CD4-positive, alpha-beta memory T cell (primary cell): ENCODE results near the gene EPHB4. TPM values are rescaled to one million over a fixed set of nuclear protein-coding genes. Genes with fewer than 3 reads are reported as not detected.

Source experiments
- CTCF ChIA-PET: fragments of 350-600 bp; sonication (Branson Sonifier 250); formaldehyde crosslinking; loops from one replicate; lab custom pipeline; 2021; ENCODE audit warnings: inconsistent platforms; ENCODE audit not compliant: partially characterized antibody; lab: Charles Lee
- POLR2A ChIA-PET: fragments of 350-600 bp; sonication (Branson Sonifier 250); formaldehyde crosslinking; loops from one replicate; lab custom pipeline; 2021; ENCODE audit not compliant: partially characterized antibody; lab: Charles Lee
- DNase-seq, 5 donors: peaks; one replicate each; pipeline versions ENCODE4 v3.0.0 to v3.0.0-alpha.2; 2020 to 2022; ENCODE audit warnings: mixed read lengths in 1 of 5
- H3K27ac ChIP-seq: one replicate; pipeline ENCODE4 v1.7.0; 2013; ENCODE audit warnings: low read depth, low read length
- H3K27me3 ChIP-seq: 2 replicates; pipeline ENCODE4 v1.7.0; 2013; ENCODE audit warnings: mild to moderate bottlenecking, low read length, moderate library complexity; ENCODE audit not compliant: insufficient read depth
- H3K36me3 ChIP-seq: 2 replicates; pipeline ENCODE4 v1.7.0; 2013; ENCODE audit warnings: mild to moderate bottlenecking, low read length, moderate library complexity; ENCODE audit not compliant: insufficient read depth
- H3K4me1 ChIP-seq: 2 replicates; pipeline ENCODE4 v1.7.0; 2013; ENCODE audit warnings: mild to moderate bottlenecking, low read length, moderate library complexity; ENCODE audit not compliant: insufficient read depth
- H3K4me3 ChIP-seq, 2 donors: one replicate each; pipeline ENCODE4 v1.7.0; 2013; ENCODE audit warnings: low read length in 2 of 2, mild to moderate bottlenecking in 1 of 2
- H3K9me3 ChIP-seq, 2 donors: one replicate each; pipeline ENCODE4 v1.7.0; 2013; ENCODE audit warnings: low read length in 2 of 2, control low read depth in 1 of 2; ENCODE audit not compliant: control insufficient read depth in 1 of 2
- H3K27ac Mint-ChIP-seq, 7 donors: one replicate each; pipeline ENCODE4 v1.8.0; 2020 to 2021; ENCODE audit warnings: mixed read lengths in 7 of 7, mild to moderate bottlenecking in 6 of 7, inconsistent platforms in 3 of 7, moderate library complexity in 3 of 7
- H3K27me3 Mint-ChIP-seq, 2 donors: one replicate each; pipeline ENCODE4 v1.8.0; 2020 to 2021; ENCODE audit warnings: mixed read lengths in 2 of 2
- H3K36me3 Mint-ChIP-seq, 2 donors: one replicate each; pipeline ENCODE4 v1.8.0; 2020 to 2021; ENCODE audit warnings: mixed read lengths in 2 of 2, inconsistent platforms in 1 of 2, mild to moderate bottlenecking in 1 of 2
- H3K4me1 Mint-ChIP-seq, 4 donors: one replicate each; pipeline ENCODE4 v1.8.0; 2020 to 2021; ENCODE audit warnings: mixed read lengths in 4 of 4, mild to moderate bottlenecking in 1 of 4
- H3K4me3 Mint-ChIP-seq, 8 donors: one replicate each; pipeline ENCODE4 v1.8.0; 2020 to 2021; ENCODE audit warnings: mixed read lengths in 8 of 8, mild to moderate bottlenecking in 7 of 8, moderate library complexity in 6 of 8, inconsistent platforms in 3 of 8
- H3K9me3 Mint-ChIP-seq, 8 donors: one replicate each; pipeline ENCODE4 v1.8.0; 2020 to 2021; ENCODE audit warnings: mixed read lengths in 8 of 8, mild to moderate bottlenecking in 5 of 8, inconsistent platforms in 3 of 8, moderate library complexity in 1 of 8
- intact Hi-C: fragments of 100-400 bp; cut with micrococcal nuclease; formaldehyde crosslinking; loops from one replicate; pipeline ENCODE4 v1.15.1; 2023
- polyA plus RNA-seq, 2 donors: library from polyadenylated mRNA; unstranded; fragments of 300-500 nt; fragmentation: Illumina TruSeq; gene quantifications; one replicate each; pipeline ENCODE4 v1.2.3, GENCODE V29; 2021
- total RNA-seq, 2 experiments: library from RNA; stranded (reverse); gene quantifications; one replicate each; pipeline ENCODE4 v1.2.3, GENCODE V29; 2021

Gene EPHB4
- total RNA-seq (1 to 10 TPM; 3.3 to 5.2 TPM), polyA plus RNA-seq (under 1 TPM in 1 of 2 donors, not detected in 1; 0.08 TPM)

- peak within 1 kb of the TSS in 1 of 2 donors; percentile 57 for H3K4me3 ChIP-seq
- Mint-ChIP-seq H3K4me3 (peak within 1 kb of the TSS; percentile 68 to 89 (median 77)), H3K4me1 (peaks cover 14 to 25% (median 21%) of the 10 kb centered on the region in 4 donors), H3K9me3 (peaks cover 0 to 8% (median 0%) of the 10 kb centered on the region in 8 donors), H3K27me3 (peaks cover 25 to 30% of the 10 kb centered on the region in 2 donors), H3K36me3 (peaks cover 0 to 4% of the 10 kb centered on the region in 2 donors), H3K27ac (peak within 1 kb of the TSS in 3 of 7 donors; percentile 8 to 53 (median 48))
- no peak within 1 kb of the TSS for H3K27ac ChIP-seq
- H3K4me1 ChIP-seq: peaks cover 13% of the 10 kb centered on the region
- H3K9me3 ChIP-seq: no peaks in the 10 kb centered on the region
- DNase-seq: no peak
- H3K36me3 ChIP-seq: no peaks in the 10 kb centered on the region
- peaks cover 4% of the 10 kb centered on the region for H3K27me3 ChIP-seq
- ChIA-PET POLR2A (interaction anchor here (0.7 to 1.2 kb wide), 2 partner anchors 16 to 811 kb away, joined by 3 read pairs; no protein-coding TSS in a partner anchor), CTCF (no interaction called here)
- intact Hi-C loops: no loop called here
These were observed at the start of gene EPHB4 for GRCh38 chr7:100827330-100828226. Gene EPHB4, minus strand, starts transcription at chr7:100827523. Its CDS starts 493 bp downstream, at chr7:100827030.

GRCh38 chr7:100875356-100875751, 48.0 kb upstream of the EPHB4 start:
- intact Hi-C loops: loop anchor here (1.0 kb wide), 1 partner anchor 12 kb away; no protein-coding TSS in a partner anchor
- peaks cover 26 to 47% of the 10 kb centered on the region in 2 donors for H3K36me3 Mint-ChIP-seq
- Histone ChIP-seq H3K4me3 (peak overlapping the region; percentile 92 to 99), H3K27ac (peak overlapping the region; percentile 91), H3K36me3 (peaks cover 4% of the 10 kb centered on the region), H3K4me1 (peaks cover 49% of the 10 kb centered on the region), H3K27me3 (no peaks in the 10 kb centered on the region), H3K9me3 (no peaks in the 10 kb centered on the region)
- POLR2A ChIA-PET: interaction anchor here (0.6 to 6.2 kb wide), 23 partner anchors 8 to 956 kb away, joined by 3 to 243 read pairs (median 6); partner anchors contain the start of genes ACHE, AGFG2, FBXO24 and FIS1
- H3K9me3 Mint-ChIP-seq: peaks cover 0 to 2% (median 0%) of the 10 kb centered on the region in 8 donors
- peaks cover 29 to 64% (median 51%) of the 10 kb centered on the region in 4 donors for H3K4me1 Mint-ChIP-seq
- H3K27ac Mint-ChIP-seq: peak overlapping the region; percentile 96 to 99 (median 98)
- no peaks in the 10 kb centered on the region for H3K27me3 Mint-ChIP-seq
- CTCF ChIA-PET: interaction anchor here (0.5 to 5.1 kb wide), 7 partner anchors 10 to 442 kb away, joined by 3 to 30 read pairs (median 4); partner anchors contain the start of genes PLOD3, SLC12A9 and UFSP1
- peak overlapping the region; percentile 98 to 99 (median 99) for H3K4me3 Mint-ChIP-seq
- DNase-seq: peak in 4 of 5 donors; percentile 24 to 64 (median 38)

GRCh38 chr7:100874577-100875355, 47.4 kb upstream of the EPHB4 start, which contains the start of gene SRRT:
Gene SRRT, plus strand, starts transcription at chr7:100875103. Its CDS starts 488 bp downstream, at chr7:100875591.
- peaks cover 3% of the 10 kb centered on the region for H3K36me3 ChIP-seq
- H3K9me3 ChIP-seq: no peaks in the 10 kb centered on the region
- H3K4me1 ChIP-seq: peaks cover 49% of the 10 kb centered on the region
- CTCF ChIA-PET: interaction anchor here (0.5 to 5.1 kb wide), 7 partner anchors 10 to 443 kb away, joined by 3 to 30 read pairs (median 4); partner anchors contain the start of genes PLOD3, SLC12A9 and UFSP1
- Mint-ChIP-seq H3K4me1 (peaks cover 26 to 61% (median 47%) of the 10 kb centered on the region in 4 donors), H3K27ac (peak within 1 kb of the TSS; percentile 96 to 99 (median 98)), H3K9me3 (peaks cover 0 to 2% (median 0%) of the 10 kb centered on the region in 8 donors), H3K4me3 (peak within 1 kb of the TSS; percentile 98 to 99 (median 99)), H3K36me3 (peaks cover 23 to 43% of the 10 kb centered on the region in 2 donors), H3K27me3 (no peaks in the 10 kb centered on the region)
- H3K27me3 ChIP-seq: no peaks in the 10 kb centered on the region
- H3K4me3 ChIP-seq: peak within 1 kb of the TSS; percentile 92 to 99
- peak; percentile 98 for DNase-seq
- intact Hi-C loops: loop anchor here (1.0 kb wide), 2 partner anchors 13 to 22 kb away; partner anchors contain the start of gene SLC12A9
- H3K27ac ChIP-seq: peak within 1 kb of the TSS; percentile 91
- POLR2A ChIA-PET: interaction anchor here (0.6 to 6.2 kb wide), 25 partner anchors 8 to 955 kb away, joined by 3 to 243 read pairs (median 5); partner anchors contain the start of genes ACHE, AGFG2, FBXO24 and FIS1

- peak overlapping the region; percentile 96 to 99 (median 98) for H3K27ac Mint-ChIP-seq
- no peaks in the 10 kb centered on the region for H3K27me3 ChIP-seq
- H3K27me3 Mint-ChIP-seq: no peaks in the 10 kb centered on the region
- peak overlapping the region; percentile 91 for H3K27ac ChIP-seq
- peaks cover 19 to 39% of the 10 kb centered on the region in 2 donors for H3K36me3 Mint-ChIP-seq
- POLR2A ChIA-PET: interaction anchor here (1.6 to 6.2 kb wide), 5 partner anchors 10 to 343 kb away, joined by 8 to 243 read pairs (median 15); partner anchors contain the start of genes PLOD3, SLC12A9, TRIM56 and UFSP1
- H3K4me1 Mint-ChIP-seq: peaks cover 25 to 55% (median 43%) of the 10 kb centered on the region in 4 donors
- CTCF ChIA-PET: interaction anchor here (1.3 to 5.1 kb wide), 2 partner anchors 9 to 22 kb away, joined by 3 to 30 read pairs; partner anchors contain the start of gene SLC12A9
- no peaks in the 10 kb centered on the region for H3K36me3 ChIP-seq
- H3K4me3 Mint-ChIP-seq: peak overlapping the region; percentile 98 to 99 (median 99)
- peak overlapping the region; percentile 84 to 99 for H3K4me3 ChIP-seq
- peaks cover 0 to 2% (median 0%) of the 10 kb centered on the region in 8 donors for H3K9me3 Mint-ChIP-seq
- H3K4me1 ChIP-seq: peaks cover 48% of the 10 kb centered on the region
- intact Hi-C loops: loop anchor here (1.0 kb wide), 1 partner anchor 22 kb away; the partner anchor contains the start of gene SLC12A9
- no peak for DNase-seq
- no peaks in the 10 kb centered on the region for H3K9me3 ChIP-seq
These were observed 46.9 kb upstream of the EPHB4 start for GRCh38 chr7:100874300-100874576.

GRCh38 chr7:100873599-100874299, 46.4 kb upstream of the EPHB4 start:
- peak overlapping the region; percentile 96 to 99 (median 98) for H3K27ac Mint-ChIP-seq
- H3K9me3 Mint-ChIP-seq: peaks cover 0 to 2% (median 0%) of the 10 kb centered on the region in 8 donors
- peaks cover 19 to 36% of the 10 kb centered on the region in 2 donors for H3K36me3 Mint-ChIP-seq
- no peak for DNase-seq
- H3K27me3 Mint-ChIP-seq: no peaks in the 10 kb centered on the region
- Histone ChIP-seq H3K36me3 (no peaks in the 10 kb centered on the region), H3K27ac (peak overlapping the region; percentile 91), H3K27me3 (no peaks in the 10 kb centered on the region), H3K9me3 (no peaks in the 10 kb centered on the region), H3K4me1 (peaks cover 43% of the 10 kb centered on the region), H3K4me3 (peak overlapping the region in 1 of 2 donors; percentile 99)
- intact Hi-C loops: loop anchor here (1.0 kb wide), 1 partner anchor 21 kb away; the partner anchor contains the start of gene SLC12A9
- peak overlapping the region; percentile 98 to 99 (median 99) for H3K4me3 Mint-ChIP-seq
- POLR2A ChIA-PET: interaction anchor here (0.6 to 6.2 kb wide), 5 partner anchors 9 to 343 kb away, joined by 3 to 243 read pairs (median 15); partner anchors contain the start of genes FBXO24, PLOD3, SLC12A9 and UFSP1
- CTCF ChIA-PET: interaction anchor here (5.1 kb wide), 1 partner anchor 21 kb away, joined by 30 read pairs; the partner anchor contains the start of gene SLC12A9
- peaks cover 24 to 50% (median 40%) of the 10 kb centered on the region in 4 donors for H3K4me1 Mint-ChIP-seq
